GM19395 (cell line): ENCODE measurements around the gene CCIN.

Experiments
- ATAC-seq: cut with Tn5 transposase; IDR thresholded peaks from one replicate; pipeline ENCODE4 v1.9.1; 2021; ENCODE audit warnings: mild to moderate bottlenecking, moderate library complexity; ENCODE audit not compliant: unreplicated experiment

Gene CCIN

DNA sequence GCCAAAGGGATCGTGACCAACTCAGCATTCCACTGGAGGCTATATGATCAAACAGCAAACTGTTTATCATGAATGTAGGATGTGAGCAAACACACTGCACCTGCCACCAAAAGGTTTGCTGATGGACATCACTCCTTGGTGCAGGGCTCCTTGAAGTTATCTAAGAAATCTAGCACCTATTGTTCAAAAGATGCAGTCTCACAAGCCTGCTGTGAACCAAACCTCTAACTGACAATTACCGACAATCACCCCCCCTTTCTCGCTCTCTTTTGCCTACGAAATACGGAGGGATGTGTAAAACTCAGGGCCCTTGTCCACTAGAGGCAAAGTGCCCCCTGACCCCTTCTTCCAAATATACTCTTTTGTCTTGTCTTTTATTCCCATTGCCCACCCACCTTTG lies 19.0 kb downstream of the CCIN start:
- ATAC-seq, result no peak

- ATAC-seq, result no peak
Measured at GRCh38 chr9:36189976-36190375, 20.8 kb downstream of the CCIN start.

DNA sequence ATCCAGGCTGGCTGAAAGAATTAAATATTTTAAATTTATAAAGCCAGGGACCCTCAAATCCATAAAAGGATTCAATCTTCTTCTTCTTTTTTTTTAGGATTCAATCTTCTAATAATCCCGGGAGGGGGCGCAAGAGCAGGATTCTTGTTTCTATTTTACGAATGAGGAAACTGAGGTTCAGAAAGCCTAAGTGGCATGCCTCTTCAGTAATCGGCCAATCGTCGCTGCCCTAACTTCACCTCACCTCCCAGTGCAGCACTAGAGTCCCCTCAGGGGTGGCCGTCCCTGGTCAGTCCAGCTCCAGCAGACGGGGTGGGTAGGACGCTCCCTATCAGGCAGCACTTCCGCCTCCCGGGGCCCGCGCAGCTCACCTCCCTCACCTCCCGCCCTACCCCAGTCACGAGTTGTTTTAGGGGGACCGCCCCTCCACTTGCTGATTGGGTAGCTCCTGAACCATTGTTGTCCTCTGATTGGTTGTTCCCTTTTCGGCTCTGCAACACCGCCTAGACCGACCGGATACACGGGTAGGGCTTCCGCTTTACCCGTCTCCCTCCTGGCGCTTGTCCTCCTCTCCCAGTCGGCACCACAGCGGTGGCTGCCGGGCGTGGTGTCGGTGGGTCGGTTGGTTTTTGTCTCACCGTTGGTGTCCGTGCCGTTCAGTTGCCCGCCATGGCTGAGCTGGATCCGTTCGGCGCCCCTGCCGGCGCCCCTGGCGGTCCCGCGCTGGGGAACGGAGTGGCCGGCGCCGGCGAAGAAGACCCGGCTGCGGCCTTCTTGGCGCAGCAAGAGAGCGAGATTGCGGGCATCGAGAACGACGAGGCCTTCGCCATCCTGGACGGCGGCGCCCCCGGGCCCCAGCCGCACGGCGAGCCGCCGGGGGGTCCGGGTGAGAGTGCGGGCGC lies 21.5 kb downstream of the CCIN start, which contains the start of gene CLTA:
Gene CLTA (plus strand): TSS at position 534 of the 902 bp plus-strand sequence. CDS start 136 bp downstream, at position 670.
- peak; percentile 95 for ATAC-seq

DNA sequence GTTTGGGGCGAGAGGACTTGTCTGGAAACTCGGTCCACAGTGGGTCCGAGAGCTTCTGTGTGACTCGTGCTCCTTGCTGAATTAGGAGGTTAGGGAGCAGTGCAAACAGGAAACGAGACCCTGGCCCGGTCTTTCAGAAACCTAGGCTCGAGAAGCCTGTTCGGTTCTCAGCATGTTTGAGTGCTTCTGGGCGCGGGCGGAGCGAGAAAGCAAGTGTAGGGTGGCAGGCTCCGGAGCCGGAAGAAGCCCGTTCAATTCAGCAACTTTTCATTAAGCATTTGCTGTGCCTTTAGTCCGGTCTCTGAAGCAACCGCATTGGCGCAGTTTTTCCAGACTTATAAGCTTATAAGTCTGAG lies 22.1 kb downstream of the CCIN start:
- peak; percentile 10 for ATAC-seq

- ATAC-seq, result no peak
Measured at GRCh38 chr9:36191686-36192085, 22.5 kb downstream of the CCIN start.

GRCh38 chr9:36192196-36192595 lies 23.0 kb downstream of the CCIN start:
- ATAC-seq, result no peak

DNA sequence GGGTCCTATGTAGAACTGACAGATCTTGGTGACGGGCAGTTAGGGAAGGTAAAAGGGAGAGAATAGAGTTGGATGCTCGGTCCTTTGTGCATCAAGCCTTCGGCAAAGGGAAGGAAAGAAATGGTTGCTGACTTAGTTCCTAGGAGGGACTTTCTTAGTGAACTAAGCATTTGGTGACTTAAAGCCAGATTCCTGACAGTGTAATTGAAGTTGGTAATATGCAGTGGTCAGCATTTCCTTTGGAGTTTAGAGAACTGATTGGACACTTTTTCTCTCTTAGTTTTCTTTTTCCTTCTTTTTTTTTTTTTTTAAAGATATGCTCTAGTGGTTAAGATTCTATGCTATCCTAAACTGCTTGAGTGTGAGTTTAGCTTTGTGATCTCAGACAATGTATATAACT lies 23.8 kb downstream of the CCIN start:
- ATAC-seq, result no peak

GRCh38 chr9:36194326-36195000 lies 25.3 kb downstream of the CCIN start:
- ATAC-seq, result no peak

GRCh38 chr9:36204906-36205547 lies 35.8 kb downstream of the CCIN start:
- ATAC-seq, result no peak

DNA sequence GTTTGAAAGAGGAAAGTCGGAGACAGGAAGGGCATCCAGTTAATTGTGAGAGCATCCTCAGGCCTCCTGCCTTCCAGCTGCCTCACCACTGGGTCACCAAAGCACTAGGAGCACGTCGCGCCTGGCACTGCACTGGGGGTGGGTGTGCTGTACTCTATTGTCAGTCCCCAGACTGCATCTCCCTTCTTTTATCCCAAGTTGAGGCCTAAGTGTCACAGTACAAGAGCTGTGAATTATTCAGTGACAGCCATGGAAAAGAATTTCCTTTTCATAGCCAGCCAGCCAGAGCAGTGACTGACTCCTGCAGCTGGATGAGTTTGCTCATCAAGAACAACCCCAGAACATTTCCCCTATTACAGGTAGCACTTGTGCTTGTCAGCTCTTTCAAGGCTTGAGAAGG lies 37.8 kb downstream of the CCIN start:
- ATAC-seq, result no peak

- no peak for ATAC-seq
Measured at GRCh38 chr9:36207546-36208012, 38.4 kb downstream of the CCIN start.

DNA sequence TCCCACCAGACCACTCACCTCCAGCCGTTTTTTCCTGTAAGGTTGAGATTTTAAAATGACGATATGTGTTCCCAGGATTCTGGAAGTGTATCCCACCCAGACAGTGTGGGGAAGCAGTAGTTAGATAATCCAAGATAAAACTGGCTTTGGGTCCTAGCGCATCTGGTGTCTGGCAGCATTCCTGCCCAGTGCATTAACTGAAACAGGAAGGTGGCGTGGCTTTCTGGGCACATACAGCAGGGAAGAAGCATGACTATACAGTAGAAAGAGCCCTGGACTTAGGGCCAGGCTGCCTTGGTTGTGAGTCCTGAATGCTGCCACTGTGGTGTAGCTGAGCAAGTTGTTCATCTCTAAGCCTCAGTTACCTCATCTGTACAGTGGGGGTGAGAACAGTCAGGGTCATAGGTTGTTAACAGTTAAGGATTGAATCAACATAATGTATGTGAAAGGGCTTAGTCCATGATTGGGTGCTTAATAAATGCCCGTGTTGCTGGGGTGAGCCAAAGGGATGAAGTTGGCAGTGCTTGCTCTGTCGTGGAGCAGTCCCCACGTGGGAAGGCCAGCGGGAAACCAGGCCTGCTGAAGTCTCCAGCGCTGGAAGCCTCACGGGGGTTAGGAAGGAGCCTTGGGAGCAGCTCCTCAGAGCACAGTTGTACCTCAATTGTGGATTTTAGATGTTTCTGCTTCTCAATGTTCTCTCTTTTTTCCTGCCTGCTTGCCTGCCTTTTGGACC lies 39.5 kb downstream of the CCIN start:
- ATAC-seq, result no peak

DNA sequence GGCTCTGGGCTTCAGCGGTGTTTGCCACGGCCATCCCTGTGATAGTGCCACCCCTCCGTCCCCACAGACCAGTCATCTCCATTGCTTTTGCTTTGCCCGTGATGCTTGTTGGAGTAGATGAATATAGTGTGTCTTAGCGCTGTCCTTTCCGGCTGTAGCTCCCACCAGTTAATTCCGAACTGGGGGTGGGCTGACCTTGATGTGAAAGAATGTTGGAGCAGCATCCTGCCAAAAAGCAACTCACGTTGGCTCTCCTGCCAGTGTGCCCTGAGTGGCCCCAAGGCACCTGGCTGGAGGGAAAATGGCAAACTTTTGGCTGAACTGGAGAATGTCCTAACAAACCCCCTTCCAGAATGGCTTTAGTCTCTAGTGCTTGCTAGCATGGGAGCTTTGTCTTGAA lies 41.5 kb downstream of the CCIN start:
- ATAC-seq, result no peak

DNA sequence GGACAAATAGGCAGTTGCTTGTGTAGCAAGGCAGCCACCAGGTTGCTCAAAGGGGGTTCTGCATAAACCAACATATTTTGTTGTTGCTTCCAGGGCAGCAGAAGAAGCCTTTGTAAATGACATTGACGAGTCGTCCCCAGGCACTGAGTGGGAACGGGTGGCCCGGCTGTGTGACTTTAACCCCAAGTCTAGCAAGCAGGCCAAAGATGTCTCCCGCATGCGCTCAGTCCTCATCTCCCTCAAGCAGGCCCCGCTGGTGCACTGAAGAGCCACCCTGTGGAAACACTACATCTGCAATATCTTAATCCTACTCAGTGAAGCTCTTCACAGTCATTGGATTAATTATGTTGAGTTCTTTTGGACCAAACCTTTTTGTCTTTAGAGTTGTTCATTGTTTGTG lies 42.3 kb downstream of the CCIN start:
- no peak for ATAC-seq

DNA sequence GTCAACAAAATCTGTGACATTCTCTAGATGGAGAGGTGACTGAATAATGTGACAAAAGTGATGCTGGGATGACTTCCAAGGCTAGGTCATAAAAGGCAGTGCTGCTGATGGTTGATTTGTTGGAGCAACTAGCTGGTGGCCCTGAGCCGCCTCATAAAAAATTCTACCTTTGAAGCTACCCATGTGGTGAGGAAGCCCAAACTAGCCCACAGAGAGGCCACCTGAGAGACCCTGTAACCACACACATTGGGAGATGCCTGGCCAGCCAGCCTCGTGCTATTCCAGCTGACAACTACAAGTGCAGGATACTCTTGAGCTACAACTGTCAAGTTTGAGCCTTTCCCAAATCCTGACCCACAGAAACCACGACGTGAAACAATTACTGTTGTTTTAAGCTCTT lies 44.2 kb downstream of the CCIN start:
- ATAC-seq, result no peak

- ATAC-seq, result no peak
Measured at GRCh38 chr9:36213989-36214388, 44.8 kb downstream of the CCIN start.

GRCh38 chr9:36214571-36214970 lies 45.4 kb downstream of the CCIN start:
- ATAC-seq, result no peak

DNA sequence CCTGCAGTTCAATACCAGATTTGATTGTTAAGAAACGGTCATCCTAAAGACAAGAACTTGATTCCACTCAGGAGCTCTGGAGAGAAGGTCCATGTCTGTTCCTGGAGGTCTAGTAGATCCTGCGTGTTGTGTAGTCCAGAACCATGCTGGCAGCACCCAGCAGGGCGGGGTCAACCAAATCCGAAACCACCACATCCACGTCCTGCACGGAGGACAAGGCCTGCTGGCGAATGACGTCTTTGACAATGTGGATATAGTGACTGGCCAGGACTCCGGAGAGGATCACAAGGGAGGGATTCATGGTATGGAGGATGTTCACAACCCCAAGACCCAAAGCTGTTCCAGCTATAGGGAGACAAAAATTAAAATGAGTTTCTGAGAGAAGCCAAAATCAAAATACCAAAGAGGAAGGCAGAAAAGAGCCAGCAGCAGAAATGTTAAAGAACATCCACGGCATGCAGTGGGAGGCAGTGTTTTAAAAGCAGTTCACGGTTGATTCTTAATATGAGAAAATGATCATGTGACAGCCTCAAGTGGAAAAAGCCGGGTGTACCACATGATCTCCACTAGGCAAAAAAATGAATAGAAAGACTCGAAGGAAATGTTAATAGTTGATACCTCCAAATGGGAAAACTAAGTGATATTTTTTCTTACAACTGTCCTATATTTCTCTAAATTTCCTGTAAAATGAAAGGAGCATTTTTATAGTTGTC lies 48.2 kb downstream of the CCIN start:
- no peak for ATAC-seq

DNA sequence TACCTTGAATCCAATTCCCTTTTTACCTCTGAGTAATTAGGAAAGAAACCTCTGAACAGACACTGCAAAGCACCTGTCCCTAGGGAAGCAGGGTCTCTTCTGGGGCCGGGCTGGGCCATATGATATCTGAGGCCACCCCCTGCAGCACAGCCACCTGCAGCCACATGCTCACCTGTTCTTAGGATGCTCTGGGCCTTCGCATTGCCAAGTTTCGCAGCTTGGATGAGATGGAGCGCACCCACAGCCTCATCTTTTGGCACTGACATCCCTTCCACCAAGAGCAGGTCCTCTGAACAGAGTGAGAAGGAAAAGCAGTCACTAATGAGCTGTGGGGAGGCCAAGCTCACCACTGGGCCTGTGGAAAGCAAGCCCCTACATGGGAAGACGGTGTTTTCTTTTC lies 48.8 kb downstream of the CCIN start:
- no peak for ATAC-seq

- ATAC-seq, result no peak
Measured at GRCh38 chr9:36218411-36218901, 49.3 kb downstream of the CCIN start.
